K562 (cell line): Measurements from ENCODE around the gene FARP1.

Source experiments
- GATA2 ChIP-seq: sonication (generic); formaldehyde crosslinking; IDR thresholded peaks from 2 replicates; pipeline ENCODE4 v1.4.0; 2020; ENCODE audit warnings: mild to moderate bottlenecking, missing genetic modification reagents
- GTF3C2 ChIP-seq: IDR thresholded peaks from 3 replicates; pipeline ENCODE4 v1.6.1; 2011; ENCODE audit warnings: borderline replicate concordance, mild to moderate bottlenecking, moderate library complexity; ENCODE audit not compliant: insufficient read length; ENCODE audit errors: extremely low read depth
- HMGXB4 ChIP-seq: sonication (generic); formaldehyde crosslinking; IDR thresholded peaks from 2 replicates; pipeline ENCODE4 v1.8.1; 2023; ENCODE audit warnings: mild to moderate bottlenecking, missing genetic modification reagents
- JUN ChIP-seq, 2 experiments: sonication (generic) in 1 of 2; formaldehyde crosslinking in 1 of 2; IDR thresholded peaks; 2 replicates each; pipeline versions ENCODE4 v1.6.1 to v1.8.0; 2012 to 2022; ENCODE audit warnings: borderline replicate concordance in 2 of 2, mild to moderate bottlenecking in 2 of 2, improper control_type of control experiment in 1 of 2, low read depth in 1 of 2, low read length in 1 of 2, missing genetic modification reagents in 1 of 2
- KDM5B ChIP-seq: fragments of 200-600 bp; sonication (generic); IDR thresholded peaks from 2 replicates; pipeline ENCODE4 v1.6.1; 2012; ENCODE audit warnings: low read depth, mild to moderate bottlenecking, moderate library complexity, low read length, control low read depth, inconsistent platforms; ENCODE audit not compliant: insufficient replicate concordance
- MAZ ChIP-seq, 2 experiments: fragments of 450-650 bp in 1 of 2; sonication (generic) in 1 of 2; formaldehyde crosslinking; IDR thresholded peaks in 1 of 2; conservative IDR thresholded peaks in 1 of 2; 2 replicates each; pipeline versions ENCODE4 v1.4.0 to v1.5.0; 2020; ENCODE audit warnings: mild to moderate bottlenecking in 1 of 2, missing genetic modification reagents in 1 of 2
- POLR2A ChIP-seq: fragments of 450-650 bp; conservative IDR thresholded peaks from 2 replicates; pipeline ENCODE4 v1.6.1; 2016
- RAD51 ChIP-seq: fragments of 450-650 bp; IDR thresholded peaks from 2 replicates; pipeline ENCODE4 v1.7.1; 2016; ENCODE audit warnings: low read depth, mild to moderate bottlenecking, borderline replicate concordance
- SP1 ChIP-seq: sonication (generic); formaldehyde crosslinking; IDR thresholded peaks from 2 replicates; pipeline ENCODE4 v1.8.1; 2022; ENCODE audit warnings: mild to moderate bottlenecking, missing genetic modification reagents
- THRAP3 ChIP-seq: fragments of 450-650 bp; IDR thresholded peaks from 2 replicates; pipeline ENCODE4 v1.6.1; 2016; ENCODE audit warnings: mild to moderate bottlenecking, inconsistent platforms, borderline replicate concordance
- ZBTB33 ChIP-seq: sonication (generic); formaldehyde crosslinking; IDR thresholded peaks from 2 replicates; pipeline ENCODE4 v1.8.1; 2023; ENCODE audit warnings: mild to moderate bottlenecking, missing genetic modification reagents
- ZNF707 ChIP-seq: fragments of 250-450 bp; sonication (Bioruptor Pico); conservative IDR thresholded peaks from 2 replicates; pipeline ENCODE4 v1.8.0; 2022; ENCODE audit warnings: inconsistent platforms, mild to moderate bottlenecking, moderate library complexity
- TF ChIP-seq, protein P1 (sequence below), 3 experiments: IDR thresholded peaks in 2 of 3; conservative IDR thresholded peaks in 1 of 3; 2 replicates each; pipeline ENCODE4 v1.5.1; 2011 to 2012; ENCODE audit warnings: low read length in 3 of 3, mild to moderate bottlenecking in 3 of 3, control low read depth in 2 of 3, improper control_type of control experiment in 1 of 3, inconsistent platforms in 1 of 3, low read depth in 1 of 3, mixed read lengths in 1 of 3, moderate library complexity in 1 of 3; ENCODE audit not compliant: insufficient read depth in 2 of 3

GRCh38 chr13:98305670-98306069 is 162.8 kb downstream of the FARP1 start:
- TF ChIP-seq KDM5B (no peak), ZBTB33 (CRISPR knock-in tag) (no peak), JUN (IDR thresholded peaks at IDR 0.05; ENCODE audit: borderline replicate concordance, low read depth, low read length) (no peak), JUN (CRISPR knock-in tag; IDR thresholded peaks at IDR 0.05; ENCODE audit: borderline replicate concordance) (no peak), GTF3C2 (no peak), THRAP3 (no peak), MAZ (CRISPR knock-in tag; conservative IDR thresholded peaks at IDR 0.05 in 1 of 2, IDR thresholded peaks at IDR 0.05 in 1 of 2) (no peak), ZNF707 (CRISPR knock-in tag) (no peak), SP1 (CRISPR knock-in tag) (no peak), POLR2A (no peak), RAD51 (no peak), GATA2 (no peak), HMGXB4 (no peak)
- TF ChIP-seq, protein P1, sequence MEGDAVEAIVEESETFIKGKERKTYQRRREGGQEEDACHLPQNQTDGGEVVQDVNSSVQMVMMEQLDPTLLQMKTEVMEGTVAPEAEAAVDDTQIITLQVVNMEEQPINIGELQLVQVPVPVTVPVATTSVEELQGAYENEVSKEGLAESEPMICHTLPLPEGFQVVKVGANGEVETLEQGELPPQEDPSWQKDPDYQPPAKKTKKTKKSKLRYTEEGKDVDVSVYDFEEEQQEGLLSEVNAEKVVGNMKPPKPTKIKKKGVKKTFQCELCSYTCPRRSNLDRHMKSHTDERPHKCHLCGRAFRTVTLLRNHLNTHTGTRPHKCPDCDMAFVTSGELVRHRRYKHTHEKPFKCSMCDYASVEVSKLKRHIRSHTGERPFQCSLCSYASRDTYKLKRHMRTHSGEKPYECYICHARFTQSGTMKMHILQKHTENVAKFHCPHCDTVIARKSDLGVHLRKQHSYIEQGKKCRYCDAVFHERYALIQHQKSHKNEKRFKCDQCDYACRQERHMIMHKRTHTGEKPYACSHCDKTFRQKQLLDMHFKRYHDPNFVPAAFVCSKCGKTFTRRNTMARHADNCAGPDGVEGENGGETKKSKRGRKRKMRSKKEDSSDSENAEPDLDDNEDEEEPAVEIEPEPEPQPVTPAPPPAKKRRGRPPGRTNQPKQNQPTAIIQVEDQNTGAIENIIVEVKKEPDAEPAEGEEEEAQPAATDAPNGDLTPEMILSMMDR (IDR thresholded peaks at IDR 0.05 in 2 of 3, conservative IDR thresholded peaks at IDR 0.05 in 1 of 3; ENCODE audit: insufficient read depth in 2 of 3, low read depth in 1 of 3, low read length in 3 of 3), result no peak
